ENCODE data around the gene VPS13A. TPM values are rescaled to one million over a fixed set of nuclear protein-coding genes. Genes with fewer than 3 reads are reported as not detected.

VPS13A gene
- polyA plus RNA-seq, 1 experiment = 41.8 TPM

DNA sequence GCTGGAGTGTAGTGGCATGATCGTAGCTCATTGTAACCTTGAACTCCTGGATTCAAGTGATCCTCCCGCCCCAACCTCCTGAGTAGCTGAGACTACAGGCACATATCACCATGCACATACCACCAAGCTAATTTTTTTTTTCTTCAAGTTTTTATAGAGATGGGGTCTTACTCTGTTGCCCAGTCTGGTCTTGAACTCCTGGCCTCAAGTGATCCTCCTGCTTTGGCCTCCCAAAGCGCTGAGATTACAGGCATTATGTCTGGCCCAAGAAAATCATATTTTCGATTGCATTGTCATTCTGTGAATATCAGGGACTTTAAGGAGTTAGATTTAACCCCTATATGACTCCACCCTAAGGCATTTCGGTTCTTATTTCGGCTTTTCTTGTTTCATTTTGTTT is 116.6 kb downstream of the VPS13A start:
- H3K27me3 ChIP-seq (ENCODE audit: control insufficient read depth, insufficient read depth, low read length) = no peaks in the 10 kb centered on the region
- DNase-seq (ENCODE audit: low read depth, low spot score) = no peak
- no peaks in the 10 kb centered on the region for H3K9me3 ChIP-seq (ENCODE audit: control insufficient read depth, insufficient read depth, low read length)
- TF ChIP-seq, protein P1, sequence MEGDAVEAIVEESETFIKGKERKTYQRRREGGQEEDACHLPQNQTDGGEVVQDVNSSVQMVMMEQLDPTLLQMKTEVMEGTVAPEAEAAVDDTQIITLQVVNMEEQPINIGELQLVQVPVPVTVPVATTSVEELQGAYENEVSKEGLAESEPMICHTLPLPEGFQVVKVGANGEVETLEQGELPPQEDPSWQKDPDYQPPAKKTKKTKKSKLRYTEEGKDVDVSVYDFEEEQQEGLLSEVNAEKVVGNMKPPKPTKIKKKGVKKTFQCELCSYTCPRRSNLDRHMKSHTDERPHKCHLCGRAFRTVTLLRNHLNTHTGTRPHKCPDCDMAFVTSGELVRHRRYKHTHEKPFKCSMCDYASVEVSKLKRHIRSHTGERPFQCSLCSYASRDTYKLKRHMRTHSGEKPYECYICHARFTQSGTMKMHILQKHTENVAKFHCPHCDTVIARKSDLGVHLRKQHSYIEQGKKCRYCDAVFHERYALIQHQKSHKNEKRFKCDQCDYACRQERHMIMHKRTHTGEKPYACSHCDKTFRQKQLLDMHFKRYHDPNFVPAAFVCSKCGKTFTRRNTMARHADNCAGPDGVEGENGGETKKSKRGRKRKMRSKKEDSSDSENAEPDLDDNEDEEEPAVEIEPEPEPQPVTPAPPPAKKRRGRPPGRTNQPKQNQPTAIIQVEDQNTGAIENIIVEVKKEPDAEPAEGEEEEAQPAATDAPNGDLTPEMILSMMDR (IDR thresholded peaks at IDR 0.05; ENCODE audit: low read depth, low read length) = no peak
- ChIA-PET CTCF (interaction anchor here (3.0 kb wide), 1 partner anchor 12 kb away, joined by 13 read pairs; no protein-coding TSS in a partner anchor), POLR2A (no interaction called here)
- no peak overlapping the region for H3K4me3 ChIP-seq (ENCODE audit: low read depth, low read length)
- no peak overlapping the region for H3K27ac ChIP-seq (ENCODE audit: low read depth, low read length)

DNA sequence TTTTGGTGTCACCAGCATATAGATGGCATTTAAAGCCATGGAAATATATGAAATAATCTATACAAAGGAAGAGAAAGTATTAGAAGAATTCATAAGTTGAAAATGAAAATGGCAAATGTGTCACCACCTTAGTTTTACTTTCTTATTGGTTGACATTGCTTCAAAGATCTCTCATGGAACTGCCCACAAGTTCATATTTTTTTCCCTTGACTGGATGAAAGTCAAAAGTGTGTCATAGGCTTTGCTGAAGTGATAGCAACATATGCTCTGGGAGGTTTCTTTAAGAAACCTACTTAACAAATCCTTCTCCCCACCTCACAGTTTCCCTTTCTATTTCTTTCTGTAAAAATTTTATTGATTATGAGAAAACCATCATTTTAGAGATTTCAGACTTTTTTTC is 127.2 kb downstream of the VPS13A start:
- Histone ChIP-seq H3K9me3 (ENCODE audit: control insufficient read depth, insufficient read depth, low read length) (no peaks in the 10 kb centered on the region), H3K27ac (ENCODE audit: low read depth, low read length) (no peak overlapping the region), H3K27me3 (ENCODE audit: control insufficient read depth, insufficient read depth, low read length) (no peaks in the 10 kb centered on the region), H3K4me3 (ENCODE audit: low read depth, low read length) (no peak overlapping the region)
- ChIA-PET CTCF (interaction anchor here (0.7 kb wide), 1 partner anchor 129 kb away, joined by 4 read pairs; no protein-coding TSS in a partner anchor), POLR2A (no interaction called here)
- TF ChIP-seq, protein P1 (IDR thresholded peaks at IDR 0.05; ENCODE audit: low read depth, low read length) = no peak
- DNase-seq (ENCODE audit: low read depth, low spot score) = no peak

DNA sequence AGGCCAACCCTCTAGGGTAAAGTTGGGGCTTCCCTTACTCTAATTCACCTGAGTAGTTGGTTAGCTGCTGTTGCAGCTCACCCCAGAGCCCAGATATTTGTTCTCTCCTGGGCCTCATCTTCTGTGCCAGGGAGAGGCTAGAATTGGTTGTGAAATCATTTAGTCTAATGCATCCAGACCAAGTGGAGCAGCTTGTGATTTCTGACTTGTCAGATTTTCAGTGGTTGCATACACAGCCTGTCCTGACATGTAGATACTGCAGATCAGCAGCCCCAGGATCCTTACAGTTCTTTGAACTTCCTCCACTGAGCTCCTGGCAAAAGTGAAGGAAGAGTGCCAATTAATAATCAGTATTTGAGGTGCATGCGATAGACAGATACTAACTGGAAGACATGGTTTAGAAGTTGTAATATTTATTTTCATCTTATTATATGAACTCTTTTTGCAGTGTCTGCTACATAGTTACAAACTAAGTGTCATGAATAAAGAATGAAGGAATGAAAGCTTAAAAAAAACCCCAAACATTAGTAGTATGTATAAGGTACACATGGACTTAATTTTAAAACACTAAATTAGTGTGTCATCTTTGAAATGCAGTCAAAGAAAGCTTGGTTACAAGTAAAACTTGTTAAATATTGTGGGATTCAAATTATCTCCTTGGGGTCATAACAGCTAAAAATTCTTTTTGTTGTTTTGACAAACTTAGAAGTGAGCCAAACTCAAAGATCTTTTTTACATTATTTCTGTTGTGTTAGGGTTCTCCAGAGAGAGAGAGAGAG is 128.5 kb downstream of the VPS13A start:
- H3K27me3 ChIP-seq (ENCODE audit: control insufficient read depth, insufficient read depth, low read length) = no peaks in the 10 kb centered on the region
- no peak overlapping the region for H3K4me3 ChIP-seq (ENCODE audit: low read depth, low read length)
- H3K9me3 ChIP-seq (ENCODE audit: control insufficient read depth, insufficient read depth, low read length) = no peaks in the 10 kb centered on the region
- H3K27ac ChIP-seq (ENCODE audit: low read depth, low read length) = peak overlapping the region; percentile 62
- ChIA-PET POLR2A (interaction anchor here (0.5 kb wide), 1 partner anchor 33 kb away, joined by 3 read pairs; no protein-coding TSS in a partner anchor), CTCF (interaction anchor here (0.5 to 2.6 kb wide), 4 partner anchors 13 to 139 kb away, joined by 3 to 13 read pairs (median 6); no protein-coding TSS in a partner anchor)
- TF ChIP-seq, protein P1 (IDR thresholded peaks at IDR 0.05; ENCODE audit: low read depth, low read length) = no peak
- DNase-seq (ENCODE audit: low read depth, low spot score) = no peak

DNA sequence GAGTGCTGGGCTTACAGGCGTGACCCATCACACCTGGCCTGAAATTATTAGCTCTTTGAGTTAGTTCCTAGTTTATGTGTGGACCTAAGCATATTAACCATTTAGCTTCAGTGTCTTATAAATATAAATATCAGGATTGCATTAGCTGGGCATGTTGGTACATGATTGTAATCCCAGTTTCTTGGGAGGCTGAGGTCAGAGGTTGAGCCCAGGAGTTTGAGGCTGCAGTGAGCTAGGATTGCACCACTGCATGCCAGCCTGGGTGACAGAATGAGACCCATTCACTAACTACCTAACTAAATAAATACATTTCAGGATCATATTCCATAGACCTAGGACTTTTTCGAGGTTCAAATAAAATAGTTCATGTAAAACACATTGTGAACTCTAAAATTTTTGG is 129.8 kb downstream of the VPS13A start:
- TF ChIP-seq, protein P1 (IDR thresholded peaks at IDR 0.05; ENCODE audit: low read depth, low read length) = no peak
- DNase-seq (ENCODE audit: low read depth, low spot score) = no peak
- ChIA-PET POLR2A (no interaction called here), CTCF (interaction anchor here (2.4 to 2.6 kb wide), 2 partner anchors 15 to 140 kb away, joined by 9 to 13 read pairs; no protein-coding TSS in a partner anchor)
- H3K4me3 ChIP-seq (ENCODE audit: low read depth, low read length) = no peak overlapping the region
- H3K27ac ChIP-seq (ENCODE audit: low read depth, low read length) = no peak overlapping the region
- H3K27me3 ChIP-seq (ENCODE audit: control insufficient read depth, insufficient read depth, low read length) = no peaks in the 10 kb centered on the region
- no peaks in the 10 kb centered on the region for H3K9me3 ChIP-seq (ENCODE audit: control insufficient read depth, insufficient read depth, low read length)

DNA sequence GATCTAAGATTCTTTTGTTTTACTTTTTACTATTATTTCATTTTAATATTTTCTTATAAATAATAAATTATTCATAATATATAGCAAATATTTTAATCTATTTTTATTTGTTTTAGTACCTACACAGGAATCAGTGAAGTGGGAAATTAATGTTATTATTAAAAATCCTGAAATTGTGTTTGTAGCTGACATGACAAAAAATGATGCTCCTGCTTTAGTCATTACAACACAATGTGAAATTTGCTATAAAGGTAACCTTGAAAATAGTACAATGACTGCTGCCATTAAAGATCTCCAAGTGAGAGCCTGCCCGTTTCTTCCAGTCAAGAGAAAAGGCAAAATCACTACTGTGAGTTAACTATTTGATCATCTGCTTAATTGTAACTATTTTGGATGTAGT is 138.7 kb downstream of the VPS13A start:
- POLR2A ChIA-PET = no interaction called here
- H3K27ac ChIP-seq (ENCODE audit: low read depth, low read length) = no peak overlapping the region
- CTCF ChIA-PET = no interaction called here
- H3K4me3 ChIP-seq (ENCODE audit: low read depth, low read length) = no peak overlapping the region
- H3K9me3 ChIP-seq (ENCODE audit: control insufficient read depth, insufficient read depth, low read length) = no peaks in the 10 kb centered on the region
- DNase-seq (ENCODE audit: low read depth, low spot score) = no peak
- TF ChIP-seq, protein P1 (IDR thresholded peaks at IDR 0.05; ENCODE audit: low read depth, low read length) = no peak
- no peaks in the 10 kb centered on the region for H3K27me3 ChIP-seq (ENCODE audit: control insufficient read depth, insufficient read depth, low read length)
